CD14-positive monocyte (primary cell): ENCODE measurements around the gene FBRS. TPM values are rescaled to one million over a fixed set of nuclear protein-coding genes. Genes with fewer than 3 reads are reported as not detected.

Experiments
- DNase-seq, 3 donors: peaks; one replicate each; pipeline ENCODE4 v3.0.0-alpha.2; 2011 to 2022
- H2AFZ ChIP-seq: 2 replicates; pipeline ENCODE4 v1.6.0; 2012; ENCODE audit warnings: mild to moderate bottlenecking, low read depth, low read length, inconsistent platforms; ENCODE audit not compliant: insufficient read depth, poor library complexity, severe bottlenecking
- H3K27ac ChIP-seq, 2 donors: 1 replicate in 1 of 2; 2 replicates in 1 of 2; pipeline ENCODE4 v1.5.1; 2012 to 2013; ENCODE audit warnings: low read length in 2 of 2, control low read depth in 1 of 2, inconsistent platforms in 1 of 2, low read depth in 1 of 2, mild to moderate bottlenecking in 1 of 2
- H3K27me3 ChIP-seq, 2 donors: one replicate each; pipeline versions ENCODE4 v1.6.0 to v1.6.1; 2011 to 2013; ENCODE audit warnings: low read length in 2 of 2; ENCODE audit not compliant: control insufficient read depth in 2 of 2, insufficient read depth in 2 of 2
- H3K36me3 ChIP-seq, 2 donors: replicated peaks in 1 of 2; 1 replicate in 1 of 2; 2 replicates in 1 of 2; pipeline versions ENCODE4 v1.5.1 to v1.6.1; 2012 to 2013; ENCODE audit warnings: low read length in 2 of 2, control low read depth in 1 of 2, inconsistent platforms in 1 of 2, mild to moderate bottlenecking in 1 of 2; ENCODE audit not compliant: insufficient read depth in 2 of 2, control insufficient read depth in 1 of 2
- H3K4me1 ChIP-seq, 2 donors: 1 replicate in 1 of 2; 2 replicates in 1 of 2; pipeline versions ENCODE4 v1.5.1 to v1.6.1; 2012 to 2013; ENCODE audit warnings: low read length in 2 of 2, control low read depth in 1 of 2, inconsistent platforms in 1 of 2, mild to moderate bottlenecking in 1 of 2, moderate library complexity in 1 of 2; ENCODE audit not compliant: insufficient read depth in 2 of 2, control insufficient read depth in 1 of 2
- H3K4me2 ChIP-seq: replicated peaks from 2 replicates; pipeline ENCODE3; 2012; ENCODE audit warnings: low read length, moderate library complexity, mild to moderate bottlenecking; ENCODE audit not compliant: poor library complexity, severe bottlenecking; ENCODE audit errors: extremely low read depth
- H3K4me3 ChIP-seq, 3 experiments: fragments of 200-600 bp in 1 of 3; sonication (generic) in 1 of 3; replicated peaks in 1 of 3; 1 replicate in 2 of 3; 2 replicates in 1 of 3; pipeline ENCODE4 v1.5.1; 2011 to 2013; ENCODE audit warnings: low read length in 3 of 3, mild to moderate bottlenecking in 3 of 3, control low read depth in 2 of 3, low read depth in 2 of 3, inconsistent platforms in 1 of 3, moderate library complexity in 1 of 3
- H3K79me2 ChIP-seq: 2 replicates; pipeline ENCODE4 v1.6.0; 2012; ENCODE audit warnings: mild to moderate bottlenecking, control low read depth, inconsistent platforms, low read length, moderate library complexity; ENCODE audit not compliant: insufficient read depth
- H3K9ac ChIP-seq: 2 replicates; pipeline ENCODE4 v1.6.0; 2017; ENCODE audit warnings: low read length, mild to moderate bottlenecking; ENCODE audit not compliant: insufficient read depth, poor library complexity, severe bottlenecking
- H3K9me3 ChIP-seq, 2 donors: replicated peaks in 1 of 2; 1 replicate in 1 of 2; 2 replicates in 1 of 2; pipeline versions ENCODE4 v1.5.1 to v1.6.1; 2012 to 2013; ENCODE audit warnings: low read length in 2 of 2, control low read depth in 1 of 2; ENCODE audit not compliant: control insufficient read depth in 1 of 2, insufficient read depth in 1 of 2
- H4K20me1 ChIP-seq: 2 replicates; pipeline ENCODE4 v1.6.0; 2012; ENCODE audit warnings: mild to moderate bottlenecking, low read length, control low read depth, moderate library complexity; ENCODE audit not compliant: insufficient read depth
- H3K27ac Mint-ChIP-seq, 7 donors: one replicate each; pipeline ENCODE4 v1.8.0; 2020; ENCODE audit warnings: mild to moderate bottlenecking in 7 of 7, mixed read lengths in 7 of 7, moderate library complexity in 6 of 7, inconsistent platforms in 2 of 7
- H3K27me3 Mint-ChIP-seq, 3 donors: one replicate each; pipeline ENCODE4 v1.8.0; 2021 to 2022; ENCODE audit warnings: low read depth in 3 of 3, mild to moderate bottlenecking in 3 of 3, mixed read lengths in 3 of 3, moderate library complexity in 3 of 3, inconsistent platforms in 1 of 3
- H3K36me3 Mint-ChIP-seq, 2 donors: one replicate each; pipeline ENCODE4 v1.8.0; 2020; ENCODE audit warnings: mixed read lengths in 2 of 2, inconsistent platforms in 1 of 2, mild to moderate bottlenecking in 1 of 2
- H3K4me1 Mint-ChIP-seq: one replicate; pipeline ENCODE4 v1.8.0; 2020; ENCODE audit warnings: mild to moderate bottlenecking, mixed read lengths
- H3K4me3 Mint-ChIP-seq, 2 donors: one replicate each; pipeline ENCODE4 v1.8.0; 2020; ENCODE audit warnings: mild to moderate bottlenecking in 2 of 2, mixed read lengths in 2 of 2, moderate library complexity in 1 of 2
- H3K9me3 Mint-ChIP-seq, 7 donors: one replicate each; pipeline ENCODE4 v1.8.0; 2020 to 2022; ENCODE audit warnings: mixed read lengths in 7 of 7, mild to moderate bottlenecking in 6 of 7, moderate library complexity in 6 of 7, inconsistent platforms in 2 of 7
- CTCF ChIP-seq: fragments of 200-600 bp; IDR thresholded peaks from one replicate; pipeline ENCODE4 v1.8.0; 2022; ENCODE audit warnings: antibody characterized with exemption, mild to moderate bottlenecking
- WGBS: methylation state at CpG from one replicate; pipeline ENCODE4 v1.1.5; 2013; ENCODE audit warnings: missing lambda C conversion rate; ENCODE audit not compliant: insufficient coverage; 5-methylcytosine and 5-hydroxymethylcytosine counted together
- intact Hi-C, 2 donors: fragments of 100-400 bp; cut with micrococcal nuclease; formaldehyde crosslinking; loops; one replicate each; pipeline versions ENCODE4 v1.15.0 to v1.15.1; 2023
- polyA plus RNA-seq, 3 donors: library from polyadenylated mRNA; depleted of rRNA in 1 of 3; unstranded in 2 of 3; stranded (reverse) in 1 of 3; fragments of 300-500 nt in 2 of 3; fragments of >200 nt in 1 of 3; fragmentation: Illumina TruSeq in 2 of 3; gene quantifications; 1 replicate in 2 of 3; 2 replicates in 1 of 3; pipeline ENCODE4 v1.2.3, GENCODE V29; 2012 to 2021
- small RNA-seq: library from RNA; depleted of rRNA; stranded (forward); fragments of <200 nt; gene quantifications from one replicate; pipeline ENCODE3, GENCODE V24; 2012; ENCODE audit warnings: low read depth; ENCODE audit not compliant: insufficient read length

Gene FBRS
- polyA plus RNA-seq, 3 donors: 1.4 to 44.8 (median 2.1) TPM

GRCh38 chr16:30715750-30716445, 57.7 kb downstream of the FBRS start:
- peak overlapping the region; percentile 2 to 67 for H3K4me3 Mint-ChIP-seq
- Histone ChIP-seq H3K9ac (peak overlapping the region; percentile 69), H2AFZ (no peak overlapping the region), H3K4me2 (peak overlapping the region; percentile 32), H3K36me3 (peaks cover 69 to 75% of the 10 kb centered on the region in 2 donors), H3K4me3 (peak overlapping the region in 1 of 3 experiments; percentile 16), H3K4me1 (peaks cover 39 to 41% of the 10 kb centered on the region in 2 donors), H3K79me2 (peaks cover 47% of the 10 kb centered on the region), H3K27ac (peak overlapping the region; percentile 92 to 98), H4K20me1 (peaks cover 45% of the 10 kb centered on the region), H3K9me3 (no peaks in the 10 kb centered on the region), H3K27me3 (no peaks in the 10 kb centered on the region)
- TF ChIP-seq CTCF: no peak
- intact Hi-C loops: loop anchor here (2.0 to 10.0 kb wide), 3 partner anchors 15 to 341 kb away; partner anchors contain the start of genes MYL11 (in 1 of the 2) and TBC1D10B (in 1 of the 2)
- H3K4me1 Mint-ChIP-seq: peaks cover 33% of the 10 kb centered on the region
- peaks cover 71 to 87% of the 10 kb centered on the region in 2 donors for H3K36me3 Mint-ChIP-seq
- H3K9me3 Mint-ChIP-seq: peaks cover 0 to 4% (median 0%) of the 10 kb centered on the region in 7 donors
- peak overlapping the region; percentile 97 to 99 (median 99) for H3K27ac Mint-ChIP-seq
- 66% methylated on average over 9 of the region's 17 CpGs for WGBS
- DNase-seq: peak; percentile 88 to 95 (median 94)
- peaks cover 0 to 7% (median 0%) of the 10 kb centered on the region in 3 donors for H3K27me3 Mint-ChIP-seq

GRCh38 chr16:30720086-30720485, 61.9 kb downstream of the FBRS start:
- no peaks in the 10 kb centered on the region for H3K27me3 ChIP-seq
- peaks cover 67% of the 10 kb centered on the region for H3K79me2 ChIP-seq
- H3K9me3 ChIP-seq: no peaks in the 10 kb centered on the region
- no peak overlapping the region for H3K9ac ChIP-seq
- peaks cover 0 to 5% (median 2%) of the 10 kb centered on the region in 3 donors for H3K27me3 Mint-ChIP-seq
- H3K4me3 Mint-ChIP-seq: no peak overlapping the region
- H3K4me2 ChIP-seq: no peak overlapping the region
- 100% methylated on average over 3 of the region's 11 CpGs for WGBS
- peaks cover 77 to 86% of the 10 kb centered on the region in 2 donors for H3K36me3 ChIP-seq
- H3K4me1 ChIP-seq: peaks cover 38 to 41% of the 10 kb centered on the region in 2 donors
- peak overlapping the region in 1 of 2 donors; percentile 20 for H3K27ac ChIP-seq
- H3K4me1 Mint-ChIP-seq: peaks cover 41% of the 10 kb centered on the region
- H3K27ac Mint-ChIP-seq: peak overlapping the region in 3 of 7 donors; percentile 4 to 74 (median 21)
- peaks cover 41% of the 10 kb centered on the region for H4K20me1 ChIP-seq
- no peak for TF ChIP-seq CTCF
- no peak overlapping the region for H2AFZ ChIP-seq
- peaks cover 0 to 5% (median 0%) of the 10 kb centered on the region in 7 donors for H3K9me3 Mint-ChIP-seq
- intact Hi-C loops: loop anchor here in 1 of 2 donors (5.0 kb wide), 1 partner anchor 37 kb away; no protein-coding TSS in a partner anchor
- no peak overlapping the region for H3K4me3 ChIP-seq
- DNase-seq: no peak
- peaks cover 76 to 88% of the 10 kb centered on the region in 2 donors for H3K36me3 Mint-ChIP-seq

Small RNA genes lying within 50 kb of the gene (small RNA-seq; reads per million reads assigned to genes)
- gene AC093249.1 (not detected), gene RNU6-1043P (not detected), gene RNU6-416P (not detected), gene SNORA30 (111 reads per million, percentile 96 among the genes with 10 or more reads in this experiment)

Other genes with a start within 250 kb of the FBRS start
- 10 to 100 TPM; 10.5 to 45.5 (median 32.2) TPM for gene DCTPP1, start 228.4 kb upstream of the FBRS start, polyA plus RNA-seq
- gene SEPHS2, start 212.6 kb upstream of the FBRS start, polyA plus RNA-seq: 10 to 100 TPM; 12.8 to 56.4 (median 54.2) TPM
- gene ITGAL, start 185.7 kb upstream of the FBRS start, polyA plus RNA-seq: 100 to 1,000 TPM in 2 of 3 donors, 10 to 100 TPM in 1; 56.8 to 474 (median 109) TPM
- gene ZNF768, start 131.9 kb upstream of the FBRS start, polyA plus RNA-seq: 10 to 100 TPM in 1 of 3 donors, 1 to 10 TPM in 2; 2.8 to 13.4 (median 3.0) TPM
- gene ZNF747, start 123.6 kb upstream of the FBRS start, polyA plus RNA-seq: 1 to 10 TPM; 4.1 to 6.6 (median 4.4) TPM
- 1 to 10 TPM in 2 of 3 donors, under 1 TPM in 1; 0.94 to 4.6 (median 1.0) TPM for gene ZNF764, start 100.1 kb upstream of the FBRS start, polyA plus RNA-seq
- gene ZNF688, start 86.7 kb upstream of the FBRS start, polyA plus RNA-seq: 10 to 100 TPM; 10.3 to 24.1 (median 18.9) TPM
- gene ZNF785, start 72.7 kb upstream of the FBRS start, polyA plus RNA-seq: 1 to 10 TPM in 2 of 3 donors, under 1 TPM in 1; 0.67 to 9.0 (median 1.1) TPM
- gene ZNF689, start 48.0 kb upstream of the FBRS start, polyA plus RNA-seq: 10 to 100 TPM in 1 of 3 donors, 1 to 10 TPM in 2; 4.1 to 11.2 (median 8.0) TPM
- gene PRR14, start 7.5 kb upstream of the FBRS start, polyA plus RNA-seq: 10 to 100 TPM in 2 of 3 donors, 1 to 10 TPM in 1; 6.1 to 32.6 (median 10.4) TPM
- 10 to 100 TPM in 1 of 3 donors, 1 to 10 TPM in 2; 3.0 to 16.0 (median 6.3) TPM for gene SRCAP, start 40.7 kb downstream of the FBRS start, polyA plus RNA-seq
- gene PHKG2, start 90.0 kb downstream of the FBRS start, polyA plus RNA-seq: 100 to 1,000 TPM in 1 of 3 donors, 10 to 100 TPM in 2; 45.4 to 115 (median 54.2) TPM
- 10 to 100 TPM in 1 of 3 donors, 1 to 10 TPM in 2; 2.4 to 25.3 (median 3.5) TPM for gene CFAP119, start 103.6 kb downstream of the FBRS start, polyA plus RNA-seq
- gene RNF40, start 103.9 kb downstream of the FBRS start, polyA plus RNA-seq: 10 to 100 TPM; 14.8 to 53.5 (median 34.9) TPM
- 1 to 10 TPM in 1 of 3 donors, under 1 TPM in 2; 0.27 to 2.0 (median 0.73) TPM for gene ZNF629, start 128.8 kb downstream of the FBRS start, polyA plus RNA-seq
- gene BCL7C, start 235.6 kb downstream of the FBRS start, polyA plus RNA-seq: 10 to 100 TPM; 11.4 to 19.1 (median 17.4) TPM
- under 1 TPM in 1 of 3 donors, not detected in 2; 0.93 TPM for gene CTF1, start 238.2 kb downstream of the FBRS start, polyA plus RNA-seq